H9 (cell line): ENCODE results near the gene IDH1. TPM values are rescaled to one million over a fixed set of nuclear protein-coding genes. Genes with fewer than 3 reads are reported as not detected.

Source experiments
- DNase-seq: peaks from one replicate; pipeline ENCODE4 v3.0.0-alpha.2; 2017
- H2AFZ ChIP-seq: one replicate; pipeline ENCODE4 v1.6.1; 2013; ENCODE audit warnings: mild to moderate bottlenecking, low read length, control low read depth, moderate library complexity
- H2AK5ac ChIP-seq: 2 replicates; pipeline ENCODE4 v1.6.1; 2013; ENCODE audit warnings: low read length, control low read depth, mixed read lengths; ENCODE audit not compliant: insufficient read length
- H2BK120ac ChIP-seq: one replicate; pipeline ENCODE4 v1.6.1; 2013; ENCODE audit warnings: low read depth, mild to moderate bottlenecking, low read length, control low read depth, inconsistent platforms; ENCODE audit not compliant: poor library complexity, severe bottlenecking
- H2BK12ac ChIP-seq: 2 replicates; pipeline ENCODE4 v1.6.1; 2013; ENCODE audit warnings: low read length, control low read depth, mixed read lengths, low read depth; ENCODE audit not compliant: insufficient read length
- H2BK15ac ChIP-seq: 2 replicates; pipeline ENCODE4 v1.6.1; 2013; ENCODE audit warnings: low read depth, low read length, control low read depth
- H2BK20ac ChIP-seq: one replicate; pipeline ENCODE4 v1.6.1; 2013; ENCODE audit warnings: low read depth, mild to moderate bottlenecking, low read length, control low read depth, inconsistent platforms; ENCODE audit not compliant: poor library complexity, severe bottlenecking
- H2BK5ac ChIP-seq: 2 replicates; pipeline ENCODE4 v1.6.1; 2013; ENCODE audit warnings: low read length, control low read depth, mixed read lengths; ENCODE audit not compliant: insufficient read length
- H3K14ac ChIP-seq: 2 replicates; pipeline ENCODE4 v1.6.1; 2013; ENCODE audit warnings: low read length, control low read depth; ENCODE audit not compliant: insufficient read depth
- H3K18ac ChIP-seq: 2 replicates; pipeline ENCODE4 v1.6.1; 2013; ENCODE audit warnings: low read depth, mild to moderate bottlenecking, mixed read lengths, low read length, control low read depth; ENCODE audit not compliant: insufficient read length
- H3K23ac ChIP-seq: 2 replicates; pipeline ENCODE4 v1.6.1; 2013; ENCODE audit warnings: low read length, control low read depth, mixed read lengths, low read depth; ENCODE audit not compliant: insufficient read length
- H3K23me2 ChIP-seq: 2 replicates; pipeline ENCODE4 v1.6.1; 2013; ENCODE audit warnings: low read depth, mild to moderate bottlenecking, mixed read lengths, low read length, control low read depth; ENCODE audit not compliant: insufficient read length, poor library complexity, severe bottlenecking
- H3K27ac ChIP-seq: 2 replicates; pipeline ENCODE4 v1.5.1; 2013; ENCODE audit warnings: low read length, control low read depth, mixed read lengths, low read depth; ENCODE audit not compliant: insufficient read length
- H3K27me3 ChIP-seq: 2 replicates; pipeline ENCODE4 v1.6.1; 2013; ENCODE audit warnings: low read length, control low read depth, inconsistent platforms; ENCODE audit not compliant: insufficient read depth
- H3K4ac ChIP-seq: 2 replicates; pipeline ENCODE4 v1.6.1; 2013; ENCODE audit warnings: low read depth, mild to moderate bottlenecking, control low read depth, inconsistent platforms, low read length, moderate library complexity
- H3K4me1 ChIP-seq: 2 replicates; pipeline ENCODE4 v1.6.1; 2013; ENCODE audit warnings: low read length, control low read depth, inconsistent platforms; ENCODE audit not compliant: insufficient read depth
- H3K4me2 ChIP-seq: 2 replicates; pipeline ENCODE4 v1.6.1; 2013; ENCODE audit warnings: low read length, control low read depth, mixed read lengths; ENCODE audit not compliant: insufficient read length, insufficient read depth
- H3K56ac ChIP-seq: 2 replicates; pipeline ENCODE4 v1.6.1; 2013; ENCODE audit warnings: low read depth, mild to moderate bottlenecking, mixed read lengths, low read length, control low read depth; ENCODE audit not compliant: insufficient read length
- H3K79me1 ChIP-seq: 2 replicates; pipeline ENCODE4 v1.6.1; 2013; ENCODE audit warnings: low read depth, mild to moderate bottlenecking, moderate library complexity, low read length, control low read depth, inconsistent platforms; ENCODE audit not compliant: insufficient read depth, poor library complexity, severe bottlenecking
- H3K79me2 ChIP-seq: 2 replicates; pipeline ENCODE4 v1.6.1; 2013; ENCODE audit warnings: low read length, control low read depth, inconsistent platforms; ENCODE audit not compliant: insufficient read depth
- H3K9ac ChIP-seq: 2 replicates; pipeline ENCODE4 v1.6.1; 2013; ENCODE audit warnings: low read length, control low read depth, mixed read lengths; ENCODE audit not compliant: insufficient read length; ENCODE audit errors: extremely low read depth
- H3K9me3 ChIP-seq: one replicate; pipeline ENCODE4 v1.6.1; 2013; ENCODE audit warnings: low read depth, low read length, inconsistent platforms; ENCODE audit not compliant: control insufficient read depth
- H3T11ph ChIP-seq: one replicate; pipeline ENCODE4 v1.6.1; 2013; ENCODE audit warnings: mild to moderate bottlenecking, low read length, control low read depth, inconsistent platforms
- H4K20me1 ChIP-seq: one replicate; pipeline ENCODE4 v1.6.1; 2013; ENCODE audit not compliant: control insufficient read depth, insufficient read length, insufficient read depth
- H4K5ac ChIP-seq: 2 replicates; pipeline ENCODE4 v1.6.1; 2013; ENCODE audit warnings: low read depth, mild to moderate bottlenecking, mixed read lengths, low read length, control low read depth; ENCODE audit not compliant: insufficient read length
- H4K8ac ChIP-seq: replicated peaks from 2 replicates; pipeline ENCODE4 v1.6.1; 2013; ENCODE audit warnings: low read length, control low read depth, mixed read lengths, low read depth; ENCODE audit not compliant: insufficient read length
- H4K91ac ChIP-seq: 2 replicates; pipeline ENCODE4 v1.6.1; 2013; ENCODE audit warnings: low read depth, mild to moderate bottlenecking, moderate library complexity, mixed read lengths, low read length, control low read depth; ENCODE audit not compliant: insufficient read length
- H3K27ac Mint-ChIP-seq, 3 experiments: 2 replicates in 2 of 3; 3 replicates in 1 of 3; pipeline ENCODE4 v1.8.0; 2020 to 2021; ENCODE audit warnings: mixed read lengths in 3 of 3, mild to moderate bottlenecking in 1 of 3, moderate library complexity in 1 of 3
- H3K27me3 Mint-ChIP-seq: 2 replicates; pipeline ENCODE4 v1.8.0; 2021; ENCODE audit warnings: low read depth, mild to moderate bottlenecking, moderate library complexity, mixed read lengths
- H3K36me3 Mint-ChIP-seq, 3 experiments: 2 replicates in 2 of 3; 3 replicates in 1 of 3; pipeline ENCODE4 v1.8.0; 2020 to 2021; ENCODE audit warnings: low read depth in 3 of 3, mixed read lengths in 3 of 3; ENCODE audit not compliant: insufficient read depth in 1 of 3
- H3K4me1 Mint-ChIP-seq, 2 experiments: 2 replicates each; pipeline ENCODE4 v1.8.0; 2020; ENCODE audit warnings: mixed read lengths in 2 of 2
- H3K4me3 Mint-ChIP-seq, 2 experiments: 2 replicates in 1 of 2; 3 replicates in 1 of 2; pipeline ENCODE4 v1.8.0; 2020 to 2021; ENCODE audit warnings: mild to moderate bottlenecking in 2 of 2, mixed read lengths in 2 of 2, moderate library complexity in 1 of 2
- H3K9me3 Mint-ChIP-seq, 2 experiments: 2 replicates in 1 of 2; 3 replicates in 1 of 2; pipeline ENCODE4 v1.8.0; 2020; ENCODE audit warnings: mild to moderate bottlenecking in 2 of 2, mixed read lengths in 2 of 2, moderate library complexity in 1 of 2
- WGBS: extraction: QIAGEN DNeasy Blood & Tissue Kit; methylation state at CpG from one replicate; pipeline ENCODE4 v1.1.7; 2013; ENCODE audit warnings: missing lambda C conversion rate, low lambda C conversion rate, mixed read lengths; ENCODE audit not compliant: insufficient read length; ENCODE audit errors: extremely low coverage; 5-methylcytosine and 5-hydroxymethylcytosine counted together
- total RNA-seq: library from RNA; stranded (reverse); gene quantifications from 2 replicates; pipeline ENCODE4 v1.2.1, GENCODE V29; 2021
- TF ChIP-seq, protein P1 (sequence below): fragments of 200-600 bp; sonication (generic); conservative IDR thresholded peaks from 3 replicates; pipeline ENCODE4 v1.8.0; 2021; ENCODE audit warnings: antibody characterized with exemption, mild to moderate bottlenecking

IDH1 gene
- total RNA-seq, 1 experiment from 2014 or later, result 234 TPM

- peak within 1 kb of the TSS; percentile 96 to 98 (median 98) for H3K27ac Mint-ChIP-seq
- WGBS, result no CpG with 5 or more reads among the region's 50 CpGs
These were observed 11.1 kb upstream of the IDH1 start, which contains the start of gene PIKFYVE for GRCh38 chr2:208265801-208266552. PIKFYVE (plus strand) TSS chr2:208266255; CDS start chr2:208271520, 5,265 bp downstream.

More at GRCh38 chr2:208265801-208266552, 11.1 kb upstream of the IDH1 start, which contains the start of gene PIKFYVE:
- Histone ChIP-seq H3K79me2 (peaks cover 18% of the 10 kb centered on the region), H3K27ac (peak within 1 kb of the TSS; percentile 84), H4K5ac (no peak within 1 kb of the TSS), H2BK120ac (no peak within 1 kb of the TSS), H3K79me1 (peaks cover 3% of the 10 kb centered on the region), H2AK5ac (no peak within 1 kb of the TSS), H2BK12ac (no peak within 1 kb of the TSS), H3K18ac (peak within 1 kb of the TSS; percentile 35), H2AFZ (peak within 1 kb of the TSS; percentile 1), H3K4ac (no peak within 1 kb of the TSS), H3K27me3 (no peaks in the 10 kb centered on the region), H3K23me2 (peaks cover 4% of the 10 kb centered on the region), H3K23ac (no peak within 1 kb of the TSS), H3T11ph (no peak within 1 kb of the TSS), H3K4me2 (peak within 1 kb of the TSS; percentile 89), H3K56ac (no peak within 1 kb of the TSS), H4K91ac (no peak within 1 kb of the TSS), H3K9me3 (no peaks in the 10 kb centered on the region), H2BK20ac (no peak within 1 kb of the TSS), H2BK5ac (no peak within 1 kb of the TSS), H3K9ac (peak within 1 kb of the TSS; percentile 72), H4K20me1 (no peaks in the 10 kb centered on the region), H3K14ac (no peak within 1 kb of the TSS), H2BK15ac (no peak within 1 kb of the TSS), H3K4me1 (no peaks in the 10 kb centered on the region), H4K8ac (no peak within 1 kb of the TSS)
- Mint-ChIP-seq H3K9me3 (peaks cover 4 to 5% of the 10 kb centered on the region in 2 experiments; a peak in 1 of 5 replicates), H3K36me3 (peaks cover 2 to 8% (median 2%) of the 10 kb centered on the region in 3 experiments; a peak in 6 of 7 replicates), H3K4me3 (peak within 1 kb of the TSS; percentile 91 to 98), H3K27me3 (no peaks in the 10 kb centered on the region), H3K4me1 (peaks cover 31 to 33% of the 10 kb centered on the region in 2 experiments)
- DNase-seq, result peak; percentile 98
- TF ChIP-seq, protein P1, sequence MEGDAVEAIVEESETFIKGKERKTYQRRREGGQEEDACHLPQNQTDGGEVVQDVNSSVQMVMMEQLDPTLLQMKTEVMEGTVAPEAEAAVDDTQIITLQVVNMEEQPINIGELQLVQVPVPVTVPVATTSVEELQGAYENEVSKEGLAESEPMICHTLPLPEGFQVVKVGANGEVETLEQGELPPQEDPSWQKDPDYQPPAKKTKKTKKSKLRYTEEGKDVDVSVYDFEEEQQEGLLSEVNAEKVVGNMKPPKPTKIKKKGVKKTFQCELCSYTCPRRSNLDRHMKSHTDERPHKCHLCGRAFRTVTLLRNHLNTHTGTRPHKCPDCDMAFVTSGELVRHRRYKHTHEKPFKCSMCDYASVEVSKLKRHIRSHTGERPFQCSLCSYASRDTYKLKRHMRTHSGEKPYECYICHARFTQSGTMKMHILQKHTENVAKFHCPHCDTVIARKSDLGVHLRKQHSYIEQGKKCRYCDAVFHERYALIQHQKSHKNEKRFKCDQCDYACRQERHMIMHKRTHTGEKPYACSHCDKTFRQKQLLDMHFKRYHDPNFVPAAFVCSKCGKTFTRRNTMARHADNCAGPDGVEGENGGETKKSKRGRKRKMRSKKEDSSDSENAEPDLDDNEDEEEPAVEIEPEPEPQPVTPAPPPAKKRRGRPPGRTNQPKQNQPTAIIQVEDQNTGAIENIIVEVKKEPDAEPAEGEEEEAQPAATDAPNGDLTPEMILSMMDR, result no peak
